OCI-LY7 (cell line): Measurements from ENCODE around the gene PCYT1A. TPM values are rescaled to one million over a fixed set of nuclear protein-coding genes. Genes with fewer than 3 reads are reported as not detected.
"Not testable (repeated sequence)": the region's sequence is repeated elsewhere in the genome, so short reads cannot be mapped to it uniquely, and the experiment has no call there.

ENCODE experiments used
- BruUV-seq: library from RNA; stranded (reverse); fragments of 400-500 nt; replicated peaks from 2 replicates; lab custom pipeline; 2021; lab: Mats Ljungman, UMichigan
- CTCF ChIA-PET: fragments of 300-600 bp; sonication (Branson Sonifier 250); formaldehyde crosslinking; loops from one replicate; lab custom pipeline; 2022; ENCODE audit warnings: antibody characterized with exemption; ENCODE audit not compliant: unreplicated experiment; lab: Charles Lee
- POLR2A ChIA-PET: fragments of 300-600 bp; sonication (Branson Sonifier 250); formaldehyde crosslinking; loops from one replicate; lab custom pipeline; 2022; ENCODE audit warnings: antibody characterized with exemption; lab: Charles Lee
- DNase-seq: peaks from one replicate; pipeline ENCODE4 v3.0.0-alpha.2; 2015; ENCODE audit warnings: low spot score
- H2AFZ ChIP-seq: fragments of 200-600 bp; sonication (generic), shearing (Covaris generic); 2 replicates; pipeline ENCODE4 v1.6.1; 2014; ENCODE audit warnings: mild to moderate bottlenecking, antibody characterized with exemption, low read length, moderate library complexity
- H3K27ac ChIP-seq: fragments of 200-600 bp; sonication (generic); 2 replicates; pipeline ENCODE4 v1.5.1; 2014; ENCODE audit warnings: mixed run types, low read depth, mild to moderate bottlenecking, moderate library complexity, low read length, inconsistent platforms; ENCODE audit not compliant: poor library complexity, severe bottlenecking
- H3K36me3 ChIP-seq: fragments of 200-600 bp; sonication (generic); 2 replicates; pipeline ENCODE4 v1.6.1; 2014; ENCODE audit warnings: mild to moderate bottlenecking, antibody characterized with exemption, low read length, moderate library complexity, mixed read lengths; ENCODE audit not compliant: insufficient read depth
- H3K4me1 ChIP-seq: fragments of 200-600 bp; sonication (generic); 2 replicates; pipeline ENCODE4 v1.5.1; 2014; ENCODE audit warnings: mild to moderate bottlenecking, low read length; ENCODE audit not compliant: insufficient read depth, poor library complexity, severe bottlenecking
- H3K4me2 ChIP-seq: fragments of 200-600 bp; sonication (generic); 2 replicates; pipeline ENCODE4 v1.6.1; 2014; ENCODE audit warnings: mild to moderate bottlenecking, low read length
- H3K4me3 ChIP-seq: fragments of 200-600 bp; sonication (generic); 2 replicates; pipeline ENCODE4 v1.5.1; 2014; ENCODE audit warnings: mild to moderate bottlenecking, low read depth, low read length; ENCODE audit not compliant: poor library complexity, severe bottlenecking
- H3K79me2 ChIP-seq: fragments of 200-600 bp; sonication (generic); 2 replicates; pipeline ENCODE4 v1.6.1; 2016; ENCODE audit warnings: low read depth, mild to moderate bottlenecking, low read length, moderate library complexity, mixed read lengths; ENCODE audit not compliant: insufficient read depth
- H3K9me2 ChIP-seq: fragments of 200-600 bp; sonication (generic); 2 replicates; pipeline ENCODE4 v1.6.1; 2016; ENCODE audit warnings: mild to moderate bottlenecking, low read length, mixed read lengths; ENCODE audit not compliant: insufficient read depth
- H3K9me3 ChIP-seq: fragments of 200-600 bp; sonication (generic); 2 replicates; pipeline ENCODE4 v1.6.1; 2014; ENCODE audit warnings: mild to moderate bottlenecking, mixed run types, low read length, mixed read lengths
- H4K20me1 ChIP-seq: fragments of 200-600 bp; sonication (generic); 2 replicates; pipeline ENCODE4 v1.6.1; 2014; ENCODE audit warnings: mild to moderate bottlenecking, antibody characterized with exemption, low read length, moderate library complexity, mixed read lengths; ENCODE audit not compliant: insufficient read depth
- EZH2phosphoT487 ChIP-seq: fragments of 200-600 bp; sonication (generic); IDR thresholded peaks from 2 replicates; pipeline ENCODE4 v1.6.1; 2018; ENCODE audit warnings: low read depth, borderline replicate concordance, mild to moderate bottlenecking, mixed run types, antibody characterized with exemption, low read length, moderate library complexity, mixed read lengths
- intact Hi-C: fragments of 100-400 bp; cut with micrococcal nuclease; formaldehyde crosslinking; loops from one replicate; pipeline ENCODE4 v1.10.0; 2022; ENCODE audit not compliant: unreplicated experiment
- total RNA-seq, 2 experiments: library from RNA; depleted of rRNA in 1 of 2; stranded (reverse); fragments of >200 nt in 1 of 2; shearing (Covaris generic) in 1 of 2; gene quantifications; 2 replicates each; pipeline ENCODE4 v1.2.3, GENCODE V29; 2014 to 2022
- TF ChIP-seq, protein P1 (sequence below): fragments of 200-600 bp; sonication (generic); conservative IDR thresholded peaks from 2 replicates; pipeline ENCODE4 v1.5.1; 2014; ENCODE audit warnings: mild to moderate bottlenecking, antibody characterized with exemption, low read length, moderate library complexity, mixed read lengths

Gene PCYT1A
- total RNA-seq, 2 experiments from 2014 or later: 21.6 to 27.1 TPM

DNA sequence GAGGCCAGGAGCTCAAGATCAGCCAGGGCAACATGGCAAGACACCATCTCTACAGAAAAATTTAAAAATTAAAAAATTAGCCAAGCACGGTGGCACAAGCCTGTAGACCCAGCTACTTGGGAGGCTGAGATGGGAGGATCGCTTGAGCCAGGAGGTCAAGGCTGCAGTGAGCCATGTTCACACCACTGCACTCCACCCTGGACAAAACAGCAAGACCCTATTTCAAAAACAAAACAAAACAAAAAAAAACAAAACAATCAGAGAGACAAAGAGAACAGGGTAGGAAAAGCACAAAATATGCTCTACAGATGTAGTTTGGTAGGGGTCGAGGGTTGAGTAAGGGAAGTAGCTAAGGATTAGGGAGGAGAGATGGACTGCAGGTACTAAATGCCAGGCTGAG is 27.1 kb upstream of the PCYT1A start:
- BruUV-seq: no TSS peak
- Histone ChIP-seq H2AFZ (no peak overlapping the region), H3K79me2 (peaks cover 6% of the 10 kb centered on the region; the same call in 1 of the 2 replicates), H3K4me2 (no peak overlapping the region), H4K20me1 (no peaks in the 10 kb centered on the region), H3K9me2 (no peaks in the 10 kb centered on the region), H3K27ac (no peak overlapping the region), H3K36me3 (0 out of 2 replicates have a peak, but pooled peaks cover 3% of the 10 kb centered on the region), H3K9me3 (no peaks in the 10 kb centered on the region), H3K4me1 (peaks cover 5% of the 10 kb centered on the region), H3K4me3 (no peak overlapping the region)
- ChIA-PET CTCF (no interaction called here), POLR2A (interaction anchor here (1.0 to 1.7 kb wide), 2 partner anchors 10 to 46 kb away, joined by 3 to 6 read pairs; no protein-coding TSS in a partner anchor)
- intact Hi-C loops: no loop called here
- TF ChIP-seq EZH2phosphoT487: no peak
- TF ChIP-seq, protein P1, sequence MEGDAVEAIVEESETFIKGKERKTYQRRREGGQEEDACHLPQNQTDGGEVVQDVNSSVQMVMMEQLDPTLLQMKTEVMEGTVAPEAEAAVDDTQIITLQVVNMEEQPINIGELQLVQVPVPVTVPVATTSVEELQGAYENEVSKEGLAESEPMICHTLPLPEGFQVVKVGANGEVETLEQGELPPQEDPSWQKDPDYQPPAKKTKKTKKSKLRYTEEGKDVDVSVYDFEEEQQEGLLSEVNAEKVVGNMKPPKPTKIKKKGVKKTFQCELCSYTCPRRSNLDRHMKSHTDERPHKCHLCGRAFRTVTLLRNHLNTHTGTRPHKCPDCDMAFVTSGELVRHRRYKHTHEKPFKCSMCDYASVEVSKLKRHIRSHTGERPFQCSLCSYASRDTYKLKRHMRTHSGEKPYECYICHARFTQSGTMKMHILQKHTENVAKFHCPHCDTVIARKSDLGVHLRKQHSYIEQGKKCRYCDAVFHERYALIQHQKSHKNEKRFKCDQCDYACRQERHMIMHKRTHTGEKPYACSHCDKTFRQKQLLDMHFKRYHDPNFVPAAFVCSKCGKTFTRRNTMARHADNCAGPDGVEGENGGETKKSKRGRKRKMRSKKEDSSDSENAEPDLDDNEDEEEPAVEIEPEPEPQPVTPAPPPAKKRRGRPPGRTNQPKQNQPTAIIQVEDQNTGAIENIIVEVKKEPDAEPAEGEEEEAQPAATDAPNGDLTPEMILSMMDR: no peak
- no peak for DNase-seq

- H2AFZ ChIP-seq, CTCF ChIA-PET, H3K4me2 ChIP-seq, H3K4me1 ChIP-seq, DNase-seq, H3K79me2 ChIP-seq, H3K27ac ChIP-seq, H3K9me3 ChIP-seq, H4K20me1 ChIP-seq, H3K36me3 ChIP-seq, POLR2A ChIA-PET, intact Hi-C loops, BruUV-seq, H3K4me3 ChIP-seq, H3K9me2 ChIP-seq: not testable (repeated sequence)
Measured at GRCh38 chr3:196314086-196314485, 26.6 kb upstream of the PCYT1A start.

GRCh38 chr3:196302960-196303359 is 15.4 kb upstream of the PCYT1A start:
- H3K9me3 ChIP-seq, CTCF ChIA-PET, H3K27ac ChIP-seq, DNase-seq, H3K4me2 ChIP-seq, H2AFZ ChIP-seq, H3K4me3 ChIP-seq, H3K4me1 ChIP-seq, intact Hi-C loops, BruUV-seq, H4K20me1 ChIP-seq, H3K79me2 ChIP-seq, H3K9me2 ChIP-seq, H3K36me3 ChIP-seq, POLR2A ChIA-PET: not testable (repeated sequence)

DNA sequence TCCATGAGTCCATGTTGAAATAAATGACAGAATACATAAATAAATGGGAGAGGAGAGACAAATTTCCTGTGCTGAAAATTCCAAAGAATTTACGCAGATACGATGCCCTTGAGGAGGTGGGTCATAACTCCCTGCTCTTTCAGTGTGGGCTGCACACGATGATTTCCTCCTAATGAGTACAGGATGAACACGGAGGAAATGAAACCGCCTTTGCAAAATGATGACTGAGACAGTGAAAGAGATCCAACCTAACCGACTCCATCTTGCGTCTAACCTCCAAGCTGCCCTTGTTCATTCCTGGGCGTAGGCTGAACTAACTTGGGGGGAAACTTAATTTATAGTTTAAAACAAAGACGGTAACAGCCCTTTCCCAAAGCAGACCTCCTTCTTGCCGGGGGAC is 15.0 kb upstream of the PCYT1A start:
- H3K36me3 ChIP-seq, H3K9me2 ChIP-seq, H3K4me2 ChIP-seq, H3K9me3 ChIP-seq, BruUV-seq, CTCF ChIA-PET, H3K79me2 ChIP-seq, H3K4me3 ChIP-seq, H4K20me1 ChIP-seq, intact Hi-C loops, H2AFZ ChIP-seq, H3K27ac ChIP-seq, H3K4me1 ChIP-seq, DNase-seq, POLR2A ChIA-PET: not testable (repeated sequence)
